CD14-positive monocyte (primary cell): Measurements from ENCODE around the gene HIF3A. TPM values are rescaled to one million over a fixed set of nuclear protein-coding genes. Genes with fewer than 3 reads are reported as not detected.
"Not testable (repeated sequence)": the region's sequence is repeated elsewhere in the genome, so short reads cannot be mapped to it uniquely, and the experiment has no call there.

Source experiments
- DNase-seq, 3 donors: peaks; one replicate each; pipeline ENCODE4 v3.0.0-alpha.2; 2011 to 2022
- H2AFZ ChIP-seq: 2 replicates; pipeline ENCODE4 v1.6.0; 2012; ENCODE audit warnings: mild to moderate bottlenecking, low read depth, low read length, inconsistent platforms; ENCODE audit not compliant: insufficient read depth, poor library complexity, severe bottlenecking
- H3K27ac ChIP-seq, 2 donors: 1 replicate in 1 of 2; 2 replicates in 1 of 2; pipeline ENCODE4 v1.5.1; 2012 to 2013; ENCODE audit warnings: low read length in 2 of 2, control low read depth in 1 of 2, inconsistent platforms in 1 of 2, low read depth in 1 of 2, mild to moderate bottlenecking in 1 of 2
- H3K27me3 ChIP-seq, 2 donors: one replicate each; pipeline versions ENCODE4 v1.6.0 to v1.6.1; 2011 to 2013; ENCODE audit warnings: low read length in 2 of 2; ENCODE audit not compliant: control insufficient read depth in 2 of 2, insufficient read depth in 2 of 2
- H3K36me3 ChIP-seq, 2 donors: replicated peaks in 1 of 2; 1 replicate in 1 of 2; 2 replicates in 1 of 2; pipeline versions ENCODE4 v1.5.1 to v1.6.1; 2012 to 2013; ENCODE audit warnings: low read length in 2 of 2, control low read depth in 1 of 2, inconsistent platforms in 1 of 2, mild to moderate bottlenecking in 1 of 2; ENCODE audit not compliant: insufficient read depth in 2 of 2, control insufficient read depth in 1 of 2
- H3K4me1 ChIP-seq, 2 donors: 1 replicate in 1 of 2; 2 replicates in 1 of 2; pipeline versions ENCODE4 v1.5.1 to v1.6.1; 2012 to 2013; ENCODE audit warnings: low read length in 2 of 2, control low read depth in 1 of 2, inconsistent platforms in 1 of 2, mild to moderate bottlenecking in 1 of 2, moderate library complexity in 1 of 2; ENCODE audit not compliant: insufficient read depth in 2 of 2, control insufficient read depth in 1 of 2
- H3K4me2 ChIP-seq: replicated peaks from 2 replicates; pipeline ENCODE3; 2012; ENCODE audit warnings: low read length, moderate library complexity, mild to moderate bottlenecking; ENCODE audit not compliant: poor library complexity, severe bottlenecking; ENCODE audit errors: extremely low read depth
- H3K4me3 ChIP-seq, 3 experiments: fragments of 200-600 bp in 1 of 3; sonication (generic) in 1 of 3; replicated peaks in 1 of 3; 1 replicate in 2 of 3; 2 replicates in 1 of 3; pipeline ENCODE4 v1.5.1; 2011 to 2013; ENCODE audit warnings: low read length in 3 of 3, mild to moderate bottlenecking in 3 of 3, control low read depth in 2 of 3, low read depth in 2 of 3, inconsistent platforms in 1 of 3, moderate library complexity in 1 of 3
- H3K79me2 ChIP-seq: 2 replicates; pipeline ENCODE4 v1.6.0; 2012; ENCODE audit warnings: mild to moderate bottlenecking, control low read depth, inconsistent platforms, low read length, moderate library complexity; ENCODE audit not compliant: insufficient read depth
- H3K9ac ChIP-seq: 2 replicates; pipeline ENCODE4 v1.6.0; 2017; ENCODE audit warnings: low read length, mild to moderate bottlenecking; ENCODE audit not compliant: insufficient read depth, poor library complexity, severe bottlenecking
- H3K9me3 ChIP-seq, 2 donors: replicated peaks in 1 of 2; 1 replicate in 1 of 2; 2 replicates in 1 of 2; pipeline versions ENCODE4 v1.5.1 to v1.6.1; 2012 to 2013; ENCODE audit warnings: low read length in 2 of 2, control low read depth in 1 of 2; ENCODE audit not compliant: control insufficient read depth in 1 of 2, insufficient read depth in 1 of 2
- H4K20me1 ChIP-seq: 2 replicates; pipeline ENCODE4 v1.6.0; 2012; ENCODE audit warnings: mild to moderate bottlenecking, low read length, control low read depth, moderate library complexity; ENCODE audit not compliant: insufficient read depth
- H3K27ac Mint-ChIP-seq, 7 donors: one replicate each; pipeline ENCODE4 v1.8.0; 2020; ENCODE audit warnings: mild to moderate bottlenecking in 7 of 7, mixed read lengths in 7 of 7, moderate library complexity in 6 of 7, inconsistent platforms in 2 of 7
- H3K27me3 Mint-ChIP-seq, 3 donors: one replicate each; pipeline ENCODE4 v1.8.0; 2021 to 2022; ENCODE audit warnings: low read depth in 3 of 3, mild to moderate bottlenecking in 3 of 3, mixed read lengths in 3 of 3, moderate library complexity in 3 of 3, inconsistent platforms in 1 of 3
- H3K36me3 Mint-ChIP-seq, 2 donors: one replicate each; pipeline ENCODE4 v1.8.0; 2020; ENCODE audit warnings: mixed read lengths in 2 of 2, inconsistent platforms in 1 of 2, mild to moderate bottlenecking in 1 of 2
- H3K4me1 Mint-ChIP-seq: one replicate; pipeline ENCODE4 v1.8.0; 2020; ENCODE audit warnings: mild to moderate bottlenecking, mixed read lengths
- H3K4me3 Mint-ChIP-seq, 2 donors: one replicate each; pipeline ENCODE4 v1.8.0; 2020; ENCODE audit warnings: mild to moderate bottlenecking in 2 of 2, mixed read lengths in 2 of 2, moderate library complexity in 1 of 2
- H3K9me3 Mint-ChIP-seq, 7 donors: one replicate each; pipeline ENCODE4 v1.8.0; 2020 to 2022; ENCODE audit warnings: mixed read lengths in 7 of 7, mild to moderate bottlenecking in 6 of 7, moderate library complexity in 6 of 7, inconsistent platforms in 2 of 7
- CTCF ChIP-seq: fragments of 200-600 bp; IDR thresholded peaks from one replicate; pipeline ENCODE4 v1.8.0; 2022; ENCODE audit warnings: antibody characterized with exemption, mild to moderate bottlenecking
- WGBS: methylation state at CpG from one replicate; pipeline ENCODE4 v1.1.5; 2013; ENCODE audit warnings: missing lambda C conversion rate; ENCODE audit not compliant: insufficient coverage; 5-methylcytosine and 5-hydroxymethylcytosine counted together
- intact Hi-C, 2 donors: fragments of 100-400 bp; cut with micrococcal nuclease; formaldehyde crosslinking; loops; one replicate each; pipeline versions ENCODE4 v1.15.0 to v1.15.1; 2023
- polyA plus RNA-seq, 3 donors: library from polyadenylated mRNA; depleted of rRNA in 1 of 3; unstranded in 2 of 3; stranded (reverse) in 1 of 3; fragments of 300-500 nt in 2 of 3; fragments of >200 nt in 1 of 3; fragmentation: Illumina TruSeq in 2 of 3; gene quantifications; 1 replicate in 2 of 3; 2 replicates in 1 of 3; pipeline ENCODE4 v1.2.3, GENCODE V29; 2012 to 2021

Gene HIF3A
- polyA plus RNA-seq, 3 donors = not detected

- no CpG with 5 or more reads among the region's 4 CpGs for WGBS
- Histone ChIP-seq H3K4me1 (peaks cover 17 to 24% of the 10 kb centered on the region in 2 donors), H2AFZ (no peak overlapping the region), H3K9me3 (no peaks in the 10 kb centered on the region), H3K27me3 (peaks cover 9 to 11% of the 10 kb centered on the region in 2 donors), H3K36me3 (no peaks in the 10 kb centered on the region), H3K27ac (no peak overlapping the region), H3K79me2 (no peaks in the 10 kb centered on the region), H3K9ac (no peak overlapping the region), H4K20me1 (no peaks in the 10 kb centered on the region), H3K4me2 (no peak overlapping the region), H3K4me3 (no peak overlapping the region)
- Mint-ChIP-seq H3K4me3 (no peak overlapping the region), H3K4me1 (peaks cover 25% of the 10 kb centered on the region), H3K27me3 (peaks cover 24 to 41% (median 41%) of the 10 kb centered on the region in 3 donors), H3K27ac (no peak overlapping the region), H3K9me3 (peaks cover 0 to 2% (median 0%) of the 10 kb centered on the region in 7 donors), H3K36me3 (no peaks in the 10 kb centered on the region)
- TF ChIP-seq CTCF = no peak
- intact Hi-C loops = no loop called here
- DNase-seq = no peak
Observed at GRCh38 chr19:46254776-46255175, 42.1 kb upstream of the HIF3A start.

GRCh38 chr19:46256855-46257254 is 40.0 kb upstream of the HIF3A start:
- intact Hi-C loops = no loop called here
- Histone ChIP-seq H3K27ac (peak overlapping the region; percentile 4 to 17), H3K9ac (no peak overlapping the region), H3K9me3 (no peaks in the 10 kb centered on the region), H3K4me2 (peak overlapping the region; percentile 21), H3K27me3 (peaks cover 2% of the 10 kb centered on the region in 2 donors), H3K4me1 (peaks cover 17 to 24% of the 10 kb centered on the region in 2 donors), H4K20me1 (no peaks in the 10 kb centered on the region), H3K4me3 (no peak overlapping the region), H2AFZ (peak overlapping the region; percentile 6), H3K36me3 (no peaks in the 10 kb centered on the region), H3K79me2 (no peaks in the 10 kb centered on the region)
- peaks cover 29 to 47% (median 39%) of the 10 kb centered on the region in 3 donors for H3K27me3 Mint-ChIP-seq
- no peaks in the 10 kb centered on the region for H3K36me3 Mint-ChIP-seq
- peaks cover 0 to 2% (median 0%) of the 10 kb centered on the region in 7 donors for H3K9me3 Mint-ChIP-seq
- no peak for TF ChIP-seq CTCF
- H3K27ac Mint-ChIP-seq = peak overlapping the region in 6 of 7 donors; percentile 8 to 85 (median 75)
- WGBS = 43% methylated on average over 6 of the region's 8 CpGs
- H3K4me3 Mint-ChIP-seq = no peak overlapping the region
- H3K4me1 Mint-ChIP-seq = peaks cover 25% of the 10 kb centered on the region
- peak; percentile 59 to 74 (median 65) for DNase-seq

- H3K4me1 ChIP-seq = peaks cover 18 to 21% of the 10 kb centered on the region in 2 donors
- Mint-ChIP-seq H3K27ac (peak overlapping the region in 2 of 7 donors; percentile 8 to 25), H3K4me3 (peak overlapping the region in 1 of 2 donors; percentile 26), H3K27me3 (peaks cover 32 to 41% (median 40%) of the 10 kb centered on the region in 3 donors), H3K4me1 (peaks cover 23% of the 10 kb centered on the region)
- intact Hi-C loops = loop anchor here in 1 of 2 donors (5.0 kb wide), 1 partner anchor 179 kb away; no protein-coding TSS in a partner anchor
- H4K20me1 ChIP-seq, DNase-seq, H3K79me2 ChIP-seq, H3K36me3 Mint-ChIP-seq, H3K9me3 Mint-ChIP-seq, H3K27me3 ChIP-seq, H3K9ac ChIP-seq, H3K9me3 ChIP-seq, H3K36me3 ChIP-seq, H3K27ac ChIP-seq, H2AFZ ChIP-seq, H3K4me3 ChIP-seq, H3K4me2 ChIP-seq: not testable (repeated sequence)
- no CpG with 5 or more reads among the region's 7 CpGs for WGBS
Observed at GRCh38 chr19:46261501-46261900, 35.3 kb upstream of the HIF3A start.
